ENCODE data around the gene CNST.
"Not testable (repeated sequence)": the region's sequence is repeated elsewhere in the genome, so short reads cannot be mapped to it uniquely, and the experiment has no call there.

Gene CNST

GRCh38 chr1:246618240-246618808 lies 52.1 kb downstream of the CNST start:
- DNase-seq (ENCODE audit: low spot score) (no peak), FAIRE-seq (no peak)

DNA sequence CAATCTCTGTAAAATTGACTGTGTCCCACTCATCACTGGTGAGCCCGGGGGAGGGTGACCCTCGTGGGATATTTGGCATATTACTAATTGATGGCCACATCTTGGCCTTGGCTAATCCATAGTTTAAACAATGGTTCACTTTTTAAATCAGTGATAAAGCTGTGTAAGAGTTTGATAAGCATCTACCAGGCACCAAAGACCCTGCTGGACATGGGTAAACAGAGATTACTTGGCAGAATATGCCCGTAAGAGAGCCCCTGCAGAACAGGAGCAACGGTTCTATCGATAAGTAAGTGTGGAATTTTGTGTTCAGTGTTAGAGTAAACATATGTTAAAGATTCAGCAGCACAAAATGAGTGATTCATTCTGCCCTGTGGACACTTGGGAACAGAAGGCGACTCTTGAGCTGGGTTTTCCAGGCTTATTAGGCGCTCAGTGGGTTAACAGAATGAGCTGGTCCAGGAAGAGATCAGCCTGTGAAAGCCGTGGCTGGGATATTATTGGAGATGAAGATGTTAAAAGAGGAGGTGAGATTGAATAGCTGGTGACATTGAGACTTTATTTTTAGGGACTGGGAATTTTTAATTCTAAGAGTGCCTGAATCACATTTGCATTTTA lies 55.9 kb downstream of the CNST start:
- no peak for FAIRE-seq

GRCh38 chr1:246624091-246624490 lies 57.8 kb downstream of the CNST start:
- DNase-seq (ENCODE audit: low spot score): no peak
- FAIRE-seq: no peak

More for the DNA sequence above, 55.9 kb downstream of the CNST start:
- no peak for DNase-seq (ENCODE audit: low spot score)

GRCh38 chr1:246629030-246629429 lies 62.8 kb downstream of the CNST start:
- no peak for FAIRE-seq
- DNase-seq (ENCODE audit: low spot score): no peak

GRCh38 chr1:246629976-246630375 lies 63.7 kb downstream of the CNST start:
- DNase-seq (ENCODE audit: low spot score) (no peak), FAIRE-seq (no peak)

DNA sequence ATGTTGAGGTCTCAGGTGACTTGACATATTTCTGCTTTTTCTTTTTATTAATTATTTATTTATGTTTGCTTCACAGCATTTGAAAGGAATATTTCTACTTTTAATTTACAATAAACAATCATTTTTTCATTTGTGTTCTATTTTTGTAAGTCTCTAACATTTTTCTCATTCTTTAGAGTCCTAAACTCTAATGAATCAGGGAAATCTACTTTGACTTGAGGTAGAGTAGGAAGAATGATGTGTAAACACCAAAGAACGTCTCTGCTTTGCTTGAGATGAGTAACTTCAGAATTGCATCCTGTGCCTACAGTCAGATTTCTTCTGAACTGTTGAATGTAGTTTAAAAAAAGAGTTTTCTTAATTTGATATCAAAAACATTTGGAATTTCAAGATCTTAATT lies 65.2 kb downstream of the CNST start:
- FAIRE-seq (no peak), DNase-seq (ENCODE audit: low spot score) (no peak)

GRCh38 chr1:246632281-246633168 lies 66.3 kb downstream of the CNST start:
- FAIRE-seq (no peak), DNase-seq (ENCODE audit: low spot score) (peak; percentile 23)

- not testable (repeated sequence) for FAIRE-seq; DNase-seq (ENCODE audit: low spot score)
Measured at GRCh38 chr1:246634659-246635058, 68.4 kb downstream of the CNST start.

DNA sequence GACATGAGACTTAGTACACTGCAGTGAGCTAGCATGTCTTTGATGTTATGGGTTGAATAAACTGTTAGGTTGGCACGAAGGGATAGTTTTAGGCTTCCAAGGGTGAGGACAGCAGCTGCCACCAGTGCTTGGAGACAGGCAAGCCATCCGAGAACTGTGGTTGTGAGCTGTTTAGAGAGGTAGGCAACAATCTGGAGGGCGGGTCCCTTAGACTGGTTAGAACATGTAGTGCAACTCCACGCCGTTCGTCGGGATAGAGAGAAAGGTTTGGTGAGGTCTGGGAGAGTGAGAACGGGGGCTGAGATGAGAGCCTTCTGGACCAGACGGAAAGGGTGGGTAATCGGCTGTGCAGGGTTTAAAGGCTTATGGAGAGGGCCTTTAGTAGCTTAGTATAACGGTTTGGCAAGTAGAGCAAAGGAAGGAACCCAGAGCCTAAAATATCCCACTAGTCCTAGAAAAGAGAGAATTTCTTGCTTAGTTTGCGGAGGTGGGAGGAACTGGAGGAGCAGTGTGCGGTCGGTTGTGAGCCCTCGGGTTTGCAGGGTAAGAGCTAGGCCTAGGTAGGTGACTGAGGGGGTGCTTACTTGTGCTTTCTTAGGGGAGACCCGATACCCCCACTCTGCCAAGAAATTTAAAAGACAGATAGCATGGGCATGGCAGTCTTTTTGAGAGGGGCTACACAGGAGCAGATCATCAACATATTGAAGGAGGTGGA lies 72.8 kb downstream of the CNST start:
- no peak for FAIRE-seq
- no peak for DNase-seq (ENCODE audit: low spot score)

GRCh38 chr1:246639732-246640131 lies 73.5 kb downstream of the CNST start:
- DNase-seq (ENCODE audit: low spot score): no peak
- no peak for FAIRE-seq

GRCh38 chr1:246640747-246641146 lies 74.5 kb downstream of the CNST start:
- DNase-seq (ENCODE audit: low spot score): no peak
- no peak for FAIRE-seq

GRCh38 chr1:246641394-246641793 lies 75.1 kb downstream of the CNST start:
- FAIRE-seq (no peak), DNase-seq (ENCODE audit: low spot score) (no peak)

GRCh38 chr1:246642719-246643118 lies 76.5 kb downstream of the CNST start:
- DNase-seq (ENCODE audit: low spot score): no peak
- no peak for FAIRE-seq

DNA sequence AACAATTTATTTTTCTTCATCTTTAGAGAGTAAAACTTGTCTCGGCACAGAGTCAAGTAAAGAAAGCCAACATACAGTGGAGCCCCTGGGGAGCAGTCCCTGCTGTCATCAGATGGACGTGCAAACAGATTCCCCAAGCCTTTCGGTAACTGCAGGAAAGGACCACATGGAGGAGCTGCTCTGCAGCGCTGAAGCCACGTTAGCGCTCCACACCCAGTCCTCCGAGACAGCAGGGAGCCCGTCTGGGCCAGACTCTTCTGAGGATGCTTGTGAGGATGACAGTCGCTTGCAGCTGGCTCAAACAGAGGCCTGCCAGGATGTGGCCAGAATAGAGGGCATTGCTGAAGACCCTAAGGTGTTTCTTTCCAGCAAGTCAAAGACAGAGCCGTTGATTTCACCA lies 80.9 kb downstream of the CNST start:
- FAIRE-seq: no peak

GRCh38 chr1:246647513-246647912 lies 81.3 kb downstream of the CNST start:
- no peak for DNase-seq (ENCODE audit: low spot score)
- no peak for FAIRE-seq

More for the DNA sequence above, 80.9 kb downstream of the CNST start:
- no peak for DNase-seq (ENCODE audit: low spot score)

DNA sequence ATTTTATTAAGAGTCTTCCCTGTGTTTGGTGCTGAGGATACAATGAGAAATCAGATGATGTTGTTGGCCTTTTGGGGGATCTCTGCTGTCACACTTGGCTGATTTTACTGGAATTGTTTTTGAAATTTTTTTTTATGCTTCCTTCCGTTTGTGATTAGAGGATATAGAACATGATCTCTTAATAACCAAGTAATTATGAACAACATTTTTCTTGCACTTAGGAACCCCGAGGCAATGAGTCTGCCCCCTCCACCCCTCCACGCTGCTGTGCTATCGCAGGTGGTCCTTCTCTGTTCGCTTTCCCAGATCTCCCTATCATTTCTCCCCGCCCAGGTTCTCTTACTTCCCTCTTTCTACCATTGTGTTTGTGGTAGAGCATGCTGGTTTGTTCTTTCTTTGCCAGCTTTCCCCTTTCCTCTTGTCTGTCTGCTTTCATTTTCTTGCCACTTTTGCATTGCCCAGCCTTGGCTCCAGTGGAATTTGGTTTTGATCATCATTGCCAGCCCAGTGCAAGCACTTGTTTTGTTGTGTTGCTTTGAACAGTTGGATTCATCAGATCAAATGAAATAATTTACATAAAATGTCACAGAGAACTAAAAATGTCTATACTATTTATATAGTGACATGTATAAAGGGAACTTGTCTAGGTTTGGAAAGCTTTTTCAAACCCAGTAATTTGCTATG lies 84.9 kb downstream of the CNST start:
- FAIRE-seq (no peak), DNase-seq (ENCODE audit: low spot score) (no peak)

GRCh38 chr1:246658567-246658966 lies 92.3 kb downstream of the CNST start:
- no peak for DNase-seq (ENCODE audit: low spot score)
- FAIRE-seq: no peak

GRCh38 chr1:246659594-246660140 lies 93.4 kb downstream of the CNST start:
- DNase-seq (ENCODE audit: low spot score) (no peak), FAIRE-seq (no peak)

DNA sequence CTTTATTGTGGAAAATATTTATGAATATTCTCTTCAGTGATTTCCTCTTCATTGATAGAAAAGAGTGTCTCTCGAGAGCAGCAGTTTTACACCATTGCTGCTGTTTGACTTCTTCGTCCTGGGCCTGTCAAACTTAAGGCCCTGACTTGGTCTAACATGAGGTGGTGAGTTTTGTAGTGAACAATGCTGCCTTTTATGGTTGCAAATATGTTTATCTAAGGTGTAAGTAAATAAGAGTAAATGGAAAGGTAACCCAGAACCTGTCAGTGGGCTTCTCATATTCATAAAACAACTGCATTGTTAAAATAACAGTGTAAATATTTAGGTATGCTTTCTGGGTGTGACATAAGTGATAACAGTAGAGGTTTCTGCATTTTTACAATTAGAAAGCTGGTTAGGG lies 95.2 kb downstream of the CNST start:
- no peak for DNase-seq (ENCODE audit: low spot score)
- no peak for FAIRE-seq

GRCh38 chr1:246667773-246668172 lies 101.5 kb downstream of the CNST start:
- FAIRE-seq (no peak), DNase-seq (ENCODE audit: low spot score) (no peak)

DNA sequence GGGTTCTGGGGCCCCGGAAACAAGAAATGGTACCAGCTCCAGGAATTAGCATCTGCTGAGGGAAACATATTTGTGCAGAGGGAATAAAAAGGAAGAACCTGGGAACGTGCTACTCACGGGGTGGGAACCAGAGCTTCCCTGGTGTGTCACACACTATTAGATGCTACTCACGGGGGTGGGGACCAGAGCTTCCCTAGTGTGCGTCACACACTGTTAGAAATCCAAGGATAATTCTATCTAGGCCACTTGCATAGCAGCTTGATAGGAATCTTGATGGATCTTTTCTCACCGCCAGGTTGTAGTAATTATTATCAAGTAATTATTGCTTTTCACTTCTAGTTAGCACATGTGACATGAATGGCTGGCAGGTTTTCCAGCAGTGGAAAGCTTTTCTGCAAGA lies 103.4 kb downstream of the CNST start:
- DNase-seq (ENCODE audit: low spot score) (no peak), FAIRE-seq (no peak)
